ENCODE data around the gene KRT84. TPM values are rescaled to one million over a fixed set of nuclear protein-coding genes. Genes with fewer than 3 reads are reported as not detected.

KRT84 gene
- total RNA-seq, 1 donor from 2014 or later, result not detected

DNA sequence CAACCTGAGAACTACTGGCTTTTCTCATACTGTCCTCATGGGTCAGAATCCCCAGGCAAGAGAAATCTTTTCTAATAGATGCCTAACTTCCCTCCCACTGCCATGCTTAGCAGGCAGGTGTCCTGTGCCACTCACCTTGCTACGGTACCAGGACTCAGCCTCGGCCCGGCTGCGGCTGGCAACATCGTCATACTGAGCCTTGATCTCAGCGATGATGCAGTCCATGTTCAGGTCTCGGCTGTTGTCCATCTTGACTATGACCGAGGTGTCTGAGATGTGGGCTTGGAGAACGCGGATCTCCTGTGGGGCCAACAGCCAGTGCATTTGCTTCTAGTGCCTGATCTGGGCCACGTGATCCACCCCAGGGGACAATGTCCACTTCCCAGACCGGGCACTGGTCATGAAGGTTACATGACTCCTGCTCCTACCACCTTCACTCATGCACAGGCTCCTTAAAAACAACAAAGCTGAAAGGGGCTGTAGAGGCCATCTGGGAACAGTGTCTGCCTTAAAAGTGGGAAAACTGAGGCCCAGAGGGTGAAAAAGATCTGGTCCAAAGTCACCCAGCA lies 22.3 kb downstream of the KRT84 start:
- DNase-seq (ENCODE audit: extremely low read depth, low read depth, low spot score), result no peak

DNA sequence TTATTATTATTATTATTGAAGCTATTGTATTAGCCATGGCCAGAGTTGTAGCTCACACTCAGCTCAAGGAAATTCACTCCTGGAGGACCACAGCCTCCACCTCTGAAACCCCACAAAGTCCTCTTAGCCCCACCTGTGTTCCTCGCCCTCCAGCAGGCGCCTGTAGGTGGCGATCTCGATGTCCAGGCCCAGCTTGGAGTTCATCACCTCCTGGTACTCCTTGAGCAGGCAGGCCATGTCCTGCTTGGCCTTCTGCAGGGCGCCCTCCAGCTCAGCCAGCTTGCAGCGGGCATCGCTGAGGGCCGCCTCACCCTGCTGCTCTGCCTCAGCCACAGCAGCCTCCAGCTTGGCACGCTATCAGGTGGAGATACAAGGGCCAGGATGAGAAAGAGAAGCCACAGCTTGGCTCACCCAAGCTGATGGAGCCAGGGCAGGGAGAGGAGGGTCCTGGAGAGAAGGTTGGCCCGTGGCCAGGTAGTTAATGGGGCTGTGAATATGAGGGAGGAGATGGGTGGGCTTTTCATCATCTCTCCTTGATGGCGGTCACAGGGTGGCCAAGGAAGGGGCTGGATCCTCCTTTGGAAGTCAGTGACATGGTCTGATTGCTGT lies 23.2 kb downstream of the KRT84 start:
- no peak for DNase-seq (ENCODE audit: extremely low read depth, low read depth, low spot score)

DNA sequence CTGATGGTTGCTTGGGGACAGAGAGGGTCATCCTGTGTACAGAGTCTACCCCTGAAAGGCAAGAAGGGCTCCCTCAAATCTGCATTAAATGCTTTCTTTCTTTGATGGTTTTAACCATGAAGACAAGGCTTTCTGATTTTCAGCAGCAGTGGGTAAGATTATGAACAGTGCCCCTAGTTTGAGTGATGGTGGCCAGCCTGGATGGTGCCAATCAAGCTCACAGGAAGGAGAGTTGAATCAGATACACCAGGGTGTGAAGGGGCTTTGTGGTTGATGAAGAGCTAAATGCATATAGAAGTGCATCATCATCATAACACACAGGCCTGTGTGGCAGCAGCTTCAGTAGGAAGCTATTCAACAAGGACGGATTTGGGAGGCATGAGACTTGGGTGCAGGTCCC lies 23.9 kb downstream of the KRT84 start:
- DNase-seq (ENCODE audit: extremely low read depth, low read depth, low spot score), result no peak

DNA sequence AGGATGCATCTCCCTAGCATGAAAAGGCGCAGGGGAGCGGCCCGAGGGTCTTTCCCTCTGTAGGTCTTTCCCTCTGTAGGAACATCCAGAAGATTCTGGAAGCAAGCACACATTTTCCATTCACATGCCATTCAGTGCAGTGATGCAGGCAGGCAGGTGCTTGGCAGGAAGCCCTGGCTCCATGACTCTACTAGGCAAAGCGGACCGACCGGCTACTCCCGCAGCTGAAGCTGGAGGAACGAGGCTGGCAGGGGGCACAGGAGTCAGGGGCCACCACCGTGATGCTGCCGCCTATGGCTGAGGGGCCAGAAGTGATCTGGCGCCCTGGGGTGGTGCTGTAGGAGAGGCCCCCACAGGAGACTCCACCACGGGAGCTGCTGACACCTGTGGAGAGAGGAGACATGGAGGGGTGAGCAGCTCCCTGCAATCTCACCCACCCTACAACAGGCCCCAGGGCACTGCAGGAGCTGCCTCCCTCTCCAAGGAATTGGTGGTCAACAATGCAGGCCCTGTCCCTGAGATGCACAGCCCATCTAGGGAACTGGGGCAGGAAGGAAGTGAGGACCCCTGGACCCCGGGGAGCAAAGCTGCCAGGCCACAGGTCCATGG lies 24.7 kb downstream of the KRT84 start:
- DNase-seq (ENCODE audit: extremely low read depth, low read depth, low spot score), result no peak

DNA sequence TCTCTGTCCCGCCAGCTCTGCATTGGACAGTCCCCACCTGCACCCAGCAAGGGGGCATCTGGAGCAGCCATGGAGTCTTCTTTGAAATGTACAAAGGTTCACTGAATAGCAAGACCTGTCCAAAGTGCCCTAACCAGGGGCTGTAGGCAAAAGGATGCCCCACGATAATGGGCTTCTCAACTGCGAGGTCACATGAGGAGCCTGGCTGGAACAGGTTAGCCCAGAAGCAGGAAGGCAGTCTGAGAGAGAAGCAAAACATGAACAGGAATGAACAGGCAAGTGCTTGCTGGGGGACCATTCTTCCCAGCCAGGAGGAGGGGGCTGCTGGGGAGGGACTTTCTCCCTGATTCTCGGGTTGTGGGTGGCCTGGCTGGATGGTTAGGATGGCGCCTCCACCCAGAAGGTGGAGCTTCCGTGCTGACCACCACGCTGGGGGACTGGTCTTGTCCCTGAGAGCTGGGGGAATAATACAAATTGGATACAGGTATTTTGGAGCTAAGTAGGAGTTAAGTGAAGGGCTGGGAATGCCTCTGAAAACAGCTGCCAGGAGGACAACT lies 25.3 kb downstream of the KRT84 start:
- DNase-seq (ENCODE audit: extremely low read depth, low read depth, low spot score), result no peak

DNA sequence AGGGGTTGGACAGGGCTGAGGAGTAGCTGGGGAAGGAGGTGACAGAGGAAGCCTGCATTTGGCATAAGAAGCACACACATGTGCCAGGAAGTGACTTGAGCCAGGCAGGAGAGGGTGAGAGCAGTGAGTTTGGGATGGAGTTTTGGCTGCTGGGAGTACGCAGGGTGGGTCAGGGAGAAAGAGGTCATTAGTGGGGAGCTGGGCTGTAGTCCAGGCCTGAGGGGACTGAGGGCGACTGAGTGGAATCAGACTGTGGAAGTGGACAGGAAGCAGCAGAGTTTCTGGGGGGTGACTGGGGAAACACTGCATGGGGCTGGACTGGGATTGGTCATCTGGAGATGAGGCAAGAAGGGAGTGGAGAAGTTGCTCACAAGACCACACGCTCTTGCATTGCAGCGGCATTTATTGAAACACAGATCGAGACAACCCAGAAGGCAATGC lies 25.8 kb downstream of the KRT84 start:
- DNase-seq (ENCODE audit: extremely low read depth, low read depth, low spot score), result no peak

DNA sequence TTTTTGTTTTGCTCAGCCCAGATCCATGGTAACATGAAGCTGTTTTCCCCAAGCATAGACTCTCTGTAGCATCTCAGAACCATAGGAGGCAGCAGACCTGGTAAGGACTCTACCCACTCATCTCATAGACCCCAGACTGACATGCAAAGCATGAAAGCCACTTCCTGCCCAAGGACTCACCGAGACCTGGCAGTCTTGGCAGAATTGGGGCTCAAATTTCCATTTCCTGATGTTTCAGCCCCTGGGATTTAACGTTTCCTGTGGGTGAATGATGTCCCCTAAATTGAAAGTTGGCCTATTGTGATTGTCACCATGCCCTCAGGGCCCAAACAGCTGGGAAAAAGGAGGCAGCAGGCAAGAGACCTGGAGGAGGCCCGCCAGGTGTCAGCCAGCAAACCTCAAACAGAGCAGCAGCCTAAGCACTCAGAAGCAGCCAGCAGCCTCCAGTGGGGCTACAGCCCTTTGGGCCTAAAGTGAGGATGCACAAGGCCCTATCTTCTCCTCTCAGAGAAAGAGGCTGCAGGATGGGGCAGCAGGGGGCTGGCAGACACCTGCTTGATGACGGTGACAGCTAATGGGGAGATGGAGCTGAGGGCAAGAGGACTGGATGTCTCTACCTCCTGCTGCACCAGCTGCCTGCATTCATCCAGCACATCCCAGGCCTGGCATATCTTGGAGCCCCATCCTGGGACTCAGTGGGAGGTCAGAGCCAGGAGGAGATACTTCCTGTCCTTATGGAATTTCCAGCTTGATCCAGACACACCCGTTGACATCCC lies 26.7 kb downstream of the KRT84 start:
- no peak for DNase-seq (ENCODE audit: extremely low read depth, low read depth, low spot score)

DNA sequence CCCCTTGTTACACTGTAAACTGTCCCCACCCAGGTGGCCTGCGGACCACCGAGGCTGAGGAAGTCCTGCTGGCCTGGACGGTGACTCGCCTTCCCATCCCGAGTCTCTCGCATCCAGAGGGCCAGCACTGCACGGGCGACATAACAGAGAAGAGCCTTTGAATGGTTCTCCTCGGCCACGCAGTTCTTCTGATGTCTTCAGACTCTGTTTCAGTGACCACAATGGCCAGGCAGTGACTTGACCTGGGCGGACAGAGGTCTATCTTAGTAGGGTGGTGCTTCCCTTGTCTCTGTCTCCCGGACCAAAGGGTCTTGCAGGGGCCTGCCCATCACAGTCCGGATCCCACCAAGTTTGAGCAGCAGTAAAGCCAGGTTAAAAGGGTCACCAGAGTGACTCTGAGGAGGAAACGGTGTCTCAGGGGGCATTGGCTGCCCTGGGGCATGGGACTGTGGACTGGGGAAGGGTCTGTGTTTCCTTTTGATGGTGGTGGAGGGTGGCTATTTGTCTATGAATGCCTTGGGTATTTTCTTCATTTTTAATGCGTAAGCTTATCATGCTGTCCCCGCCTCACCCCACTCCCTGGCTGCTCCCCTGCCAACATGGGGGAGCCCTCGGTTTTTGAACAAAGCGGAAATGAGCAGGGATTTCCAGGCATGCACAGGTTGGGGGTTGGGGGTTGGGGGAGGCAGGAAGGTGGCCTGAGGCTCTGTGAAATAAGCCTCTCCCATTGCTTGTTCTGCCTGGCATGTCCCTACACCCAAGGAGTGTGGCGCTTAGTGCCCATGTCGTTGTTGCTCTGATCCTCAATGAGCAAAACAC lies 28.5 kb downstream of the KRT84 start:
- DNase-seq (ENCODE audit: extremely low read depth, low read depth, low spot score), result no peak

DNA sequence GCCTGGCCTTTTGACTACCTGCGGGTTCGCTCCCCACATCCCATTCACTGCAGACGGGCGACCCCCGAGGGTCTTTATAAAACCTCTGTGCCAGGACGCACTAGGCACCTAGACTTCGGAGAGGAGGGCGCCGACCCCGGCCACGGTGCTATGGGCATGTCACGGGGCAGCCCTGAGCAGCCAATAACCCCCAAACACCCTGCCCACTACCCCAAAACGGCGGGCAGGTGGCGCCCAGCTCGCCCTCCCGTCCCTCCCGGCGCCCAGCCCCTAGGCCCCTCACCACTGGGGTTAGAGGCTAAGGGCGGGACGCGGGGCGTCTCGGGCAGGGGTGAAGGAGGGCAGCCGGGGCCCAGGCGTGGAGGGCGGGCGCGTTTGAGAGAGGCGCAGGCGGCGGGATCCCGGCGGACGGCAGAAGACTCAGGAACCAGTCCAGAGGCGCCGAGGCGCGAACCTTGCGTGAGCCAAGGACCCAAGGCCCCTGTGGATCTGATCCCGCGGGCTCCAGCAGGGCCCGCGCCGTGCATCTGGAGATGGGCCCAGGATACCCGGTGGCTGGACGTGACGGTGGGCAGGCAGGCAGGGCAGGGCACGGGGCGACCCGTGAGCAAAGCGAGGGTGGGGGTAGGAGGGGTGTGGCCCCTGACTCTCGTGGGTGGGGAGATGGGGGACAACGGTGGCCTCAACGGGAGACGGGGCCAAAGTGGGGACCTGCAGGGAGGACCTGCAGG lies 29.3 kb downstream of the KRT84 start:
- DNase-seq (ENCODE audit: extremely low read depth, low read depth, low spot score), result no peak

DNA sequence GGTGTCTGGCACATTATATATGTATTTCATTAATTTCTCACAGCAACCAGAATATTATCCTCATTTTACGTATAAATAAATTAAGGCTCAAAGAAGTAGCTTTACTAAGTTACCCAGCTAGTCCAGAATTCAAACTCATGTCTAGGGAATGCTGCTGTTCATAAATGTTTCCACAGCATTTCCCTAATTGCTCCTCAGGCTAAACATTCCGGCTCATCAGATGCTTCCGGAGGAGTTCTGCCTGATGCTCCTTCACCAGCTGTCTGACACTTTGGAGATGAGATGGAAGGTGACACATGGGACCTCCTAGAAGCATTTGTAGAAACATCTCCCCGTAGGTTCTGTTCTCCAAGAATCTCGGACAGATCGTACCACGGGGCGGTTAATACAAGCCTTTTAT lies 30.3 kb downstream of the KRT84 start:
- no peak for DNase-seq (ENCODE audit: extremely low read depth, low read depth, low spot score)

DNA sequence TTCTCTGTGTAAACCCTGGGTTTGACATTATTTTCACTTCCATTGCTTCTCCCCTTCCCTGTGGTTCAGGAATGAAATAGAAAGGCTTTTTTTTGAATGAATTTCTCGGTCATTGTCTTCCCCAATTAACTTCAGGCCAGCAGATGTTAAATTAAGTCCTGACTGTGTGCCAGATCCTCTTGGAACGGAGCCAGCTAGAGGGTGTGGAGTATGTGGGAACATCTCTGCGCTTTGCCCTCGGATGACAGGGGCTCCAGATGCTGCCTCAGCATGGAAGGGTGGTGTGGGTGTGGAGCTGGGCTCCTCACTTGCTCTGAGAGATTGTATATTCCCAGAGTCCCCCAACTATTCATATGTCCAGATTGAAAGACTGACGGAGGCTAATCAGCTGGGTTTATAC lies 31.3 kb downstream of the KRT84 start:
- DNase-seq (ENCODE audit: extremely low read depth, low read depth, low spot score), result no peak

DNA sequence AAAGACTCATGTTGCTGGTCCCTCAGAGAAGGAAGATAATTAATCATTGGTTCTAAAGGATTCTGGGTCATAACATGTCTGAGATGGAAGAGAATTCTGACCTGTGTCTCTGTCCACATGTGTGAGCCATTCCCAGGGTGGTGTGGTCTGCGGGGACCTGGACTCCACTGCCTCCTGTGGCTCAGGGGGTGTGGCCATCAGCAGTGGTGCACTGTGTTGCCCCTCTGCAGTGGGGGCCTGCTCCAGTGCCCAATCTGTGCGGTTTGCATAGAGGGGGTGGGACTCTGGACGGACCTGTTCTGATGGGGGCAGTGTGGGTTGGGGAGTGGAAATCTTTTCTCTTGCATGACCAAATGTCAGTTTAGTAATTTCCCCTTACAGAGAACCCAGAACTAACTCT lies 31.7 kb downstream of the KRT84 start:
- no peak for DNase-seq (ENCODE audit: extremely low read depth, low read depth, low spot score)

DNA sequence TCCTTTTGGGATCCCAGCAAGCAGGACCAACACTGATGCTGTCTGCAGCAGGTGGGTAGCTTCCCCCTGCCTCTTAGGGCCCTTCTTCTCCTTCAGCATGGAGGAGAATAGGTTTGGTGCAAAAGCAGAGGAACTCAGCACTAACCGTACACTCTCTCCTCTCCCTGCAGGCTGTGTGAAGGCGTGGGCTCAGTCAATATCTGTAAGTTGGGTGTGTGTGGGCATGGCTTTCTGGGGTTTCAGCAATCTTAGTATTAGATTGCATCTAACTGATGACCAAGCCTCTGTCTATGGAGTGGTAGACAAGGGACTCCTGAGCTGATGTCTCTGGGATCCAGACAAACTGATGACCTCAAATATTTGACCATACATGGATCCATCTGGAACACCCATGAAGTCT lies 32.5 kb downstream of the KRT84 start:
- no peak for DNase-seq (ENCODE audit: extremely low read depth, low read depth, low spot score)

DNA sequence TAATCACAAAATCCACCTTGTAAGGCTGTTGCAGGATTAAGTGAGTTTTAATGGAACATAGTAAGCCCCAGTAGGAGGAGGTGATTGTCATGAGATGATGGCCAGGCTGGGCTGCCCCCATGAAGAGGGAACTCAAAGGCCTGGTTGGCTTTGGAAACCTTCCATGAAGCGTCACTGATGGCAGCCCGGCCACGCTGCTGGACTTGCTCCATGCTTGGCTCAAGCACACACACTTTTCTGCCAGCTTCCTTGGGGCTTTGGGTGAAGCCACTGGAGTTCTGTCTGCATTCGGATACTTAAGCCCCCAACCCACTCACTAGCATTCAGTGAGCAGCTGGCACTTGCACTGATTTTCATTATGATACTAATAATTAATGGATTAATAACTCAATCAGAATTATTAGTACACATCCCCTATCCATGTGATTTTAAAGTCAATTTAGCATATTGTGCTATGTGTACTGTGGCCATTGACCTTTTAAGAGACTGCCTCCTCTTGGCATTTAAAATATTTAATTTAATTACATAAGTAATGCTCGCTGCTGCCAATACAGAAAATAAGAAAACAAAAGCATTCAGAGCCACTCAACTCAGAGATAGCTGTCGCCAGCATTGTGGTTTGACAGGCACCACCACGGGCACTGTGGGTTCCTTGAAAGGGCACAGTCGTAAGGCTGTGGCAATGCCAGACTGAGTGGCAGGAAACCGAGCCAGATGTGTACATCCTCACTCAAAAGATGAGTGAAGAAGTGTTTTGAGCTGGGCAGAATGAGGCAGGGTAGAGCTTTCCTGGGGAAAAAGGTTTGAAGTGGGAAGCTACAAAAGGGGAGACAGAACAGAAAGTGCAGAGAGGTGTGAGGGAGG lies 34.0 kb downstream of the KRT84 start:
- no peak for DNase-seq (ENCODE audit: extremely low read depth, low read depth, low spot score)

DNA sequence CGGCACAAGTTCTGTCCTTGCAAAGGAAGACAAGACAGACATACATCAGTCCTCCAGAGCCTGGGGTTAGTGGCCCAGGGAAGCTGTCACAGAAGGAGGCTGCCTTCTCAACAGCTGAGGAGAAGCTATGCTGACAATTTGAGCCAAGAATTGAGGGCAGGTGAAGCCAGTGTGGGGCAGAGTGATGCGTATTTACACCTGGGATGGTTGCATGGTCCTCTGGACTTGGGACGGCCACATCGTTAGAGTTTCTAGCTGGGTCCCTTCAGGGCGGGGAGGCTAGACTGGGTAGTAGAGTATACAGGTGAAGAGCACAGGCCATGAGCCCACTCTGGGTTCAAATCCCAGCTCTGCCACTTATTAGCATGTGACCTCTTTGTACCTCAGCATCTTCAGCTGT lies 34.7 kb downstream of the KRT84 start:
- DNase-seq (ENCODE audit: extremely low read depth, low read depth, low spot score), result no peak

DNA sequence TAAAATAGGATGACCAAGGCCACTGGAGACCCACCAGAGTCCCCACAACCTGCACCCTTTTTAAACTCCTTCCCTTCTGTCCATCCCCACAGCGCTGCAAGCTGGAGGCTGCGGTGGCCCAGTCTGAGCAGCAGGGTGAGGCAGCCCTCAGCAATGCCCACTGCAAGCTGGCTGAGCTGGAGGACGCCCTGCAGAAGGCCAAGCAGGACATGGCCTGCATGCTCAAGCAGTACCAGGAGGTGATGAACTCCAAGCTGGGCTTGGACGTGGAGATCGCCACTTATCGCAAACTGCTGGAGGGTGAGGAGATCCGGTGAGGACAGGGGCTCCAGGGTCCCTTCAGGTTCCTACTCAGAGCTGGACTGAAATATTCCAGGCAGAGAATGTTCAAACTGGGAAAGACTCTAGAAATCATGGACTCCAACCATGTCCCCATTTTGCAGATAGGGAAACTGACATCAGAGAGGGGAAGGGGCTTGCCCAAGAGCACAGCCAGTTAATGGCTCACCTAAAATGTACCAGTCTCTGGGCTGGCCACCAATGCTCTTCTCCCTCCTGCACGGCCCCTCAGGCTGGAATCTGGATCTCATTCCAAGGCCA lies 35.3 kb downstream of the KRT84 start:
- no peak for DNase-seq (ENCODE audit: extremely low read depth, low read depth, low spot score)

DNA sequence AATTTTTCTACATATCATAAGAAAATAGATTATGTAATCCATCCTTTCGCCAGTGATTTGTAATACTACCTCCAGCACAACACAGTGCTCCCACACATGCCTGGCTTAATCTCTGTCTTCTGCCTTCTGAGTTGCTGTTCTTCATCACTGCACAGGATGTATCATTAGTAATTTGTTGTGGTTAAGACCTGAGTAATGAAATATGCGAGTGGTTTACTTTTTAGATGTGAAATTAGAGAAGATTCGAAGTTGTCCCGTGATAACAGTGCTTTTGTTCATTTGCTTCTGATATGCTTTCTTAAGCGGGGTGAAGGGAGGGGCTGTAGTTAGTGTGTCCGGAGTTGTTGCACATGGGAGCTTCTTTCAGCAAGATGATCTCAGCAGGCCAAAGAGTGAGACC lies 36.3 kb downstream of the KRT84 start:
- DNase-seq (ENCODE audit: extremely low read depth, low read depth, low spot score), result no peak
